ENCODE measurements around the gene ZNF253. TPM values are rescaled to one million over a fixed set of nuclear protein-coding genes. Genes with fewer than 3 reads are reported as not detected.
"Not testable (repeated sequence)": the region's sequence is repeated elsewhere in the genome, so short reads cannot be mapped to it uniquely, and the experiment has no call there.

The ZNF253 gene
- total and polyA plus RNA-seq, 9 of the 15 experiments (the other 6 are each of a cell fraction or from before 2014, with no cell fraction given) = 4.0 to 14.4 (median 7.5) TPM

DNA sequence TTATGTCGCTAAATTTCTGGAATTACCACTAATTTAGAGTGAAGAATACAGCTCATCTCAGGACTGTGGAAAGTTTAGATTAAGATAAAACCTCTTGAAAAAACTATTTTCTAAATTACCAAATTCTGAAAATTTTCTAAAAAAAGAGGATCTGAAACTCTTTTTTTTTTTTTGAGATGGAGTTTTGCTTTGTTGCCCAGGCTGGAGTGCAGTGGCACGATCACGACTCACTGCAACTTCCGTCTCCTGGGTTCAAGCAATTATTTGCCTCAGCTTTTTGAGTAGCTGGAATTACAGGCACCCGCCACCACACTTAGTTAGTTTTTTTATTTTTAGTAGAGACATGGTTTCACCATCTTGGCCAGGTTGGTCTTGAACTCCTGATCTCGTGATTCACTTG, 16.6 kb upstream of the ZNF253 start:
- WGBS (ENCODE audit: insufficient coverage, low coverage, missing lambda C conversion rate) = under 1% methylated on average over 6 of the region's 6 CpGs
- Histone ChIP-seq H4K20me1 (replicated peaks; ENCODE audit: control insufficient read depth, insufficient read depth, low read length) (no peaks in the 10 kb centered on the region), H3K36me3 (ENCODE audit: control insufficient read depth, insufficient read depth, low read length) (no peaks in the 10 kb centered on the region), H2AFZ (ENCODE audit: low read depth, low read length) (no peak overlapping the region), H3K4me1 (replicated peaks in 1 of 2; ENCODE audit: control insufficient read depth in 2 of 2, insufficient read depth in 2 of 2, low read length in 2 of 2) (no peaks in the 10 kb centered on the region), H3K27me3 (ENCODE audit: control insufficient read depth in 2 of 2, insufficient read depth in 2 of 2, low read length in 2 of 2) (no peaks in the 10 kb centered on the region), H3K4me2 (ENCODE audit: insufficient read depth, low read length) (no peak overlapping the region), H3K4me3 (no peak overlapping the region), H3K9ac (ENCODE audit: insufficient read depth in 1 of 2, low read depth in 2 of 2, low read length in 2 of 2) (no peak overlapping the region), H3K9me1 (ENCODE audit: control insufficient read depth, insufficient read depth, low read length) (no peaks in the 10 kb centered on the region), H3K79me2 (ENCODE audit: control insufficient read depth, insufficient read depth, low read length) (no peaks in the 10 kb centered on the region), H3K9me3 (replicated peaks; ENCODE audit: control insufficient read depth, insufficient read depth, low read depth, low read length) (no peaks in the 10 kb centered on the region), H3K27ac (ENCODE audit: extremely low read depth, low read depth, low read length) (no peak overlapping the region)
- BruUV-seq (replicated peaks) = no TSS peak
- FAIRE-seq (no peak), DNase-seq (ENCODE audit: extremely low read depth in 1 of 4, low spot score in 3 of 4) (no peak), ATAC-seq (no peak)
- intact Hi-C loops (cut with micrococcal nuclease) = no loop called here
- in situ Hi-C loops (cut with MboI) = no loop called here
- TF ChIP-seq SMARCB1 (IDR thresholded peaks at IDR 0.05; ENCODE audit: insufficient read length, low read depth) (no peak), POLR3G (IDR thresholded peaks at IDR 0.05; ENCODE audit: extremely low read depth, insufficient read length, insufficient replicate concordance) (no peak), IFI16 (CRISPR knock-in tag; IDR thresholded peaks at IDR 0.05) (no peak), ZNF780A (CRISPR knock-in tag; IDR thresholded peaks at IDR 0.05) (no peak), EGR1 (conservative IDR thresholded peaks at IDR 0.05) (no peak), TEAD2 (tag; IDR thresholded peaks at IDR 0.05) (no peak)
- TF ChIP-seq, protein P1, sequence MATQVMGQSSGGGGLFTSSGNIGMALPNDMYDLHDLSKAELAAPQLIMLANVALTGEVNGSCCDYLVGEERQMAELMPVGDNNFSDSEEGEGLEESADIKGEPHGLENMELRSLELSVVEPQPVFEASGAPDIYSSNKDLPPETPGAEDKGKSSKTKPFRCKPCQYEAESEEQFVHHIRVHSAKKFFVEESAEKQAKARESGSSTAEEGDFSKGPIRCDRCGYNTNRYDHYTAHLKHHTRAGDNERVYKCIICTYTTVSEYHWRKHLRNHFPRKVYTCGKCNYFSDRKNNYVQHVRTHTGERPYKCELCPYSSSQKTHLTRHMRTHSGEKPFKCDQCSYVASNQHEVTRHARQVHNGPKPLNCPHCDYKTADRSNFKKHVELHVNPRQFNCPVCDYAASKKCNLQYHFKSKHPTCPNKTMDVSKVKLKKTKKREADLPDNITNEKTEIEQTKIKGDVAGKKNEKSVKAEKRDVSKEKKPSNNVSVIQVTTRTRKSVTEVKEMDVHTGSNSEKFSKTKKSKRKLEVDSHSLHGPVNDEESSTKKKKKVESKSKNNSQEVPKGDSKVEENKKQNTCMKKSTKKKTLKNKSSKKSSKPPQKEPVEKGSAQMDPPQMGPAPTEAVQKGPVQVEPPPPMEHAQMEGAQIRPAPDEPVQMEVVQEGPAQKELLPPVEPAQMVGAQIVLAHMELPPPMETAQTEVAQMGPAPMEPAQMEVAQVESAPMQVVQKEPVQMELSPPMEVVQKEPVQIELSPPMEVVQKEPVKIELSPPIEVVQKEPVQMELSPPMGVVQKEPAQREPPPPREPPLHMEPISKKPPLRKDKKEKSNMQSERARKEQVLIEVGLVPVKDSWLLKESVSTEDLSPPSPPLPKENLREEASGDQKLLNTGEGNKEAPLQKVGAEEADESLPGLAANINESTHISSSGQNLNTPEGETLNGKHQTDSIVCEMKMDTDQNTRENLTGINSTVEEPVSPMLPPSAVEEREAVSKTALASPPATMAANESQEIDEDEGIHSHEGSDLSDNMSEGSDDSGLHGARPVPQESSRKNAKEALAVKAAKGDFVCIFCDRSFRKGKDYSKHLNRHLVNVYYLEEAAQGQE (IDR thresholded peaks at IDR 0.05; ENCODE audit: borderline replicate concordance) = no peak
- TF ChIP-seq, protein P1 (CRISPR knock-in tag; IDR thresholded peaks at IDR 0.05; ENCODE audit: low read depth) = no peak
- POLR2A ChIA-PET = interaction anchor here (0.7 to 1.3 kb wide), 2 partner anchors 17 to 61 kb away, joined by 3 to 4 read pairs; partner anchors contain the start of gene ZNF253
- CTCF ChIA-PET (ENCODE audit: low intra/inter-chr PET ratio) = no interaction called here

DNA sequence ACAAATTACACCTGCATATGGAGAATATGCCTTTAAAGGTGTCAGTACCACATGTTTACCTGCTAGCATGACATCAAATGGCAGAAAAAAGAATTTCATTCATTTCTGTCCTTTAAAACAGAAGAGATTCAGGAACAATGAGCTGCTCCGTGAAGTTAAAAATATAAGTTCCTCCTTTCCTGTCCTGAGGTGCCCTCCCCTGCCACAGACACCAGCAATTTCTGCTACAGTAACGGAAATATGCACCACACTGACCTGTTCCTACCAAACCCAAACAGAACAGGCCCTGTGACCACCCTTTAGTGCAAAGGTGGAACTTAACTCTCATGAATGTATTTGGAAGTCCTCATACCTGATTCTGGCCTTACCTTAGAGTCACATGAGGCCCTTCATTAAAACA, 13.9 kb upstream of the ZNF253 start:
- H3K79me2 ChIP-seq (ENCODE audit: control insufficient read depth, insufficient read depth, low read length); H3K4me1 ChIP-seq (replicated peaks in 1 of 2; ENCODE audit: control insufficient read depth in 2 of 2, insufficient read depth in 2 of 2, low read length in 2 of 2); DNase-seq (ENCODE audit: extremely low read depth in 1 of 4, low spot score in 3 of 4); H3K4me3 ChIP-seq; H3K36me3 ChIP-seq (ENCODE audit: control insufficient read depth, insufficient read depth, low read length); in situ Hi-C loops (cut with MboI); H3K9me1 ChIP-seq (ENCODE audit: control insufficient read depth, insufficient read depth, low read length); H3K27me3 ChIP-seq (ENCODE audit: control insufficient read depth in 2 of 2, insufficient read depth in 2 of 2, low read length in 2 of 2); CTCF ChIA-PET (ENCODE audit: low intra/inter-chr PET ratio); H3K9me3 ChIP-seq (replicated peaks; ENCODE audit: control insufficient read depth, insufficient read depth, low read depth, low read length); POLR2A ChIA-PET; H4K20me1 ChIP-seq (replicated peaks; ENCODE audit: control insufficient read depth, insufficient read depth, low read length); FAIRE-seq; H3K9ac ChIP-seq (ENCODE audit: insufficient read depth in 1 of 2, low read depth in 2 of 2, low read length in 2 of 2); BruUV-seq (replicated peaks); H3K4me2 ChIP-seq (ENCODE audit: insufficient read depth, low read length); ATAC-seq; intact Hi-C loops (cut with micrococcal nuclease); H3K27ac ChIP-seq (ENCODE audit: extremely low read depth, low read depth, low read length); H2AFZ ChIP-seq (ENCODE audit: low read depth, low read length): not testable (repeated sequence)
- WGBS (ENCODE audit: insufficient coverage, low coverage, missing lambda C conversion rate) = 0% methylated on average over 2 of the region's 2 CpGs

Measured in K562 (cell line).